GM23248 (cell line): ENCODE measurements around the gene CHMP6. TPM values are rescaled to one million over a fixed set of nuclear protein-coding genes. Genes with fewer than 3 reads are reported as not detected.
A peak's percentile ranks its signal among the peaks of the same experiment; 100 is the strongest.

ENCODE experiments used
- DNase-seq: peaks from one replicate; pipeline ENCODE4 v3.0.0-alpha.2; 2015
- H2AFZ ChIP-seq: fragments of 200-600 bp; sonication (generic); 2 replicates; pipeline ENCODE4 v1.6.1; 2016; ENCODE audit warnings: antibody characterized with exemption
- H3F3A ChIP-seq: fragments of 200-600 bp; sonication (generic); 2 replicates; pipeline ENCODE4 v1.6.1; 2016; ENCODE audit warnings: mild to moderate bottlenecking, antibody characterized with exemption, mixed run types; ENCODE audit not compliant: insufficient read depth
- H3K27ac ChIP-seq: fragments of 200-600 bp; sonication (generic); 2 replicates; pipeline ENCODE4 v1.5.1; 2016; ENCODE audit warnings: mild to moderate bottlenecking
- H3K27me3 ChIP-seq: fragments of 200-600 bp; sonication (generic); replicated peaks from 2 replicates; pipeline ENCODE4 v1.6.1; 2016; ENCODE audit warnings: mild to moderate bottlenecking; ENCODE audit not compliant: insufficient read depth
- H3K36me3 ChIP-seq: fragments of 200-600 bp; sonication (generic); 2 replicates; pipeline ENCODE4 v1.6.1; 2016; ENCODE audit warnings: low read depth, mild to moderate bottlenecking
- H3K4me1 ChIP-seq: fragments of 200-600 bp; sonication (generic); 2 replicates; pipeline ENCODE4 v1.6.1; 2016; ENCODE audit warnings: mild to moderate bottlenecking; ENCODE audit not compliant: insufficient read depth
- H3K4me2 ChIP-seq: fragments of 200-600 bp; sonication (generic); one replicate; pipeline ENCODE4 v1.6.1; 2016; ENCODE audit warnings: mild to moderate bottlenecking; ENCODE audit not compliant: unreplicated experiment
- H3K4me3 ChIP-seq: fragments of 200-600 bp; sonication (generic); 2 replicates; pipeline ENCODE4 v1.5.1; 2016; ENCODE audit warnings: mild to moderate bottlenecking
- H3K79me2 ChIP-seq: fragments of 200-600 bp; sonication (generic); 2 replicates; pipeline ENCODE4 v1.6.1; 2016; ENCODE audit warnings: mild to moderate bottlenecking; ENCODE audit not compliant: insufficient read depth
- H3K9ac ChIP-seq: fragments of 200-600 bp; sonication (generic); 2 replicates; pipeline ENCODE4 v1.6.1; 2016; ENCODE audit warnings: mild to moderate bottlenecking
- H3K9me2 ChIP-seq: fragments of 200-600 bp; sonication (generic); 2 replicates; pipeline ENCODE4 v1.6.1; 2016; ENCODE audit warnings: mixed run types, mild to moderate bottlenecking, moderate library complexity; ENCODE audit not compliant: insufficient read depth
- H3K9me3 ChIP-seq: fragments of 200-600 bp; sonication (generic); one replicate; pipeline ENCODE4 v1.6.1; 2017; ENCODE audit warnings: low read depth
- H4K20me1 ChIP-seq: fragments of 200-600 bp; sonication (generic); 2 replicates; pipeline ENCODE4 v1.6.0; 2016; ENCODE audit not compliant: insufficient read depth
- EZH2 ChIP-seq: fragments of 200-600 bp; sonication (generic); IDR thresholded peaks from 2 replicates; pipeline ENCODE4 v1.6.1; 2018; ENCODE audit warnings: antibody characterized with exemption, mild to moderate bottlenecking; ENCODE audit not compliant: insufficient read depth, poor library complexity, severe bottlenecking
- EZH2phosphoT487 ChIP-seq: fragments of 200-600 bp; sonication (generic); IDR thresholded peaks from 2 replicates; pipeline ENCODE4 v1.6.1; 2018; ENCODE audit warnings: antibody characterized with exemption, moderate library complexity, mild to moderate bottlenecking, low read depth; ENCODE audit not compliant: insufficient read depth
- WGBS, 2 experiments: methylation state at CpG; one replicate each; pipeline ENCODE4 v1.1.6; 2015 to 2017; ENCODE audit warnings: low lambda C conversion rate in 2 of 2, low coverage in 1 of 2; ENCODE audit errors: missing lambda C conversion rate in 2 of 2; 5-methylcytosine and 5-hydroxymethylcytosine counted together
- in situ Hi-C: fragments of 300-500 bp; cut with MboI; formaldehyde crosslinking; loops from 2 replicates; pipeline ENCODE4 v1.15.0; 2020
- polyA plus RNA-seq: library from polyadenylated mRNA; unstranded; fragments of >200 nt; fragmentation: Nextera tagmentation; extraction: Ambion mirVana; gene quantifications from 2 replicates; pipeline ENCODE4 v1.2.1, GENCODE V29; 2016
- total RNA-seq: library from RNA; depleted of rRNA; stranded (reverse); fragments of >200 nt; shearing (Covaris generic); gene quantifications from 2 replicates; pipeline ENCODE4 v1.2.3, GENCODE V29; 2014

The CHMP6 gene
- total and polyA plus RNA-seq, 2 experiments from 2014 or later: 14.1 to 34.0 TPM

DNA sequence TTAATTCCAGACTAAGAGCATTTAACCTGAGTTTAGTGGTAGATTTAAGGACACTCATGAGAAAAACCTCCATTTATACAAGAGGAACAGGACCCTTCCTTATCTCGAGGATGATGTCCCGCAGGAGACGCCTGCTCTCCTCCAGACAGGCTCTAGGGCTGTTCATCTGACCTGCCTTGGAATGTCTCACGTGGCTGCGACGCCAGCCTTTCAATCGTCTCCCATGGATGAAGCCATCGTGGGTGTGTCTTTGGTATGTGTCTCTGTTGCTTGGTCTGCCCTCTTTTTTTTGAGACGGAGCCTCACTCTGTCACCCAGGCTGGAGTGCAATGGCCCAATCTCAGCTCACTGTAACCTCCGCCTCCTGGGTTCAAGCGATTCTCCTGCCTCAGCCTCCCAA is 16.5 kb downstream of the CHMP6 start:
- Histone ChIP-seq H3K4me3 (no peak overlapping the region), H3K27me3 (peaks cover 30% of the 10 kb centered on the region), H3K9ac (no peak overlapping the region), H2AFZ (no peak overlapping the region), H3K9me3 (no peaks in the 10 kb centered on the region), H3K79me2 (no peaks in the 10 kb centered on the region), H3K9me2 (no peaks in the 10 kb centered on the region), H3K27ac (no peak overlapping the region), H3K4me2 (no peak overlapping the region), H4K20me1 (no peaks in the 10 kb centered on the region), H3F3A (peaks cover 8% of the 10 kb centered on the region; the same call in 1 of the 2 replicates), H3K36me3 (no peaks in the 10 kb centered on the region), H3K4me1 (no peaks in the 10 kb centered on the region)
- peak; percentile 27 for DNase-seq
- WGBS, 2 experiments: 40 to 43% methylated on average over 10 to 11 of the region's 11 CpGs
- TF ChIP-seq EZH2 (no peak), EZH2phosphoT487 (no peak)
- in situ Hi-C loops: no loop called here

DNA sequence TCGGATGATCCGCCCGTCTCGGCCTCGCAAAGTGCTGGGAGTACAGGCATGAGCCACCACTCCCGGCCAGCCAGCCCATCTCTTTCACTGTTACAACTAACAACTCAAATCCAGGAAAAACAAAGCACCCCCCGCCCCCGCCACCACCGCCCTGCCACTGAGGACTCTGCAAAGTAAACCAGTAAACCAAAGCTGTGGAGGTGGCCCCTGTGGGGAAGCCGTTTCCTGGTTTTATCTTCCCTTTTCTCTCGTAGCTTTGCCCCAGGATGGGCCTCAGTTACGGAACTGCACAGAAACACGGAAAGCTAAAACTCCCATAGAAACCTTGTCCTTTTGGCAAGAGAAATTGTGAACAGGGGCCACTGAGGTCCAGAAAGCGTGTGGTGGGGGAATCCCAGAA is 17.5 kb downstream of the CHMP6 start:
- Histone ChIP-seq H3K27me3 (peaks cover 23% of the 10 kb centered on the region), H3K9me3 (no peaks in the 10 kb centered on the region), H3K4me2 (no peak overlapping the region), H4K20me1 (no peaks in the 10 kb centered on the region), H3K36me3 (no peaks in the 10 kb centered on the region), H3K79me2 (no peaks in the 10 kb centered on the region), H3K4me1 (no peaks in the 10 kb centered on the region), H2AFZ (no peak overlapping the region), H3K4me3 (no peak overlapping the region), H3K9ac (no peak overlapping the region), H3F3A (peaks cover 8% of the 10 kb centered on the region; the same call in 1 of the 2 replicates), H3K27ac (no peak overlapping the region), H3K9me2 (no peaks in the 10 kb centered on the region)
- DNase-seq: no peak
- WGBS, 2 experiments: 73 to 75% methylated on average over 10 to 14 of the region's 14 CpGs
- in situ Hi-C loops: no loop called here
- TF ChIP-seq EZH2 (no peak), EZH2phosphoT487 (no peak)

DNA sequence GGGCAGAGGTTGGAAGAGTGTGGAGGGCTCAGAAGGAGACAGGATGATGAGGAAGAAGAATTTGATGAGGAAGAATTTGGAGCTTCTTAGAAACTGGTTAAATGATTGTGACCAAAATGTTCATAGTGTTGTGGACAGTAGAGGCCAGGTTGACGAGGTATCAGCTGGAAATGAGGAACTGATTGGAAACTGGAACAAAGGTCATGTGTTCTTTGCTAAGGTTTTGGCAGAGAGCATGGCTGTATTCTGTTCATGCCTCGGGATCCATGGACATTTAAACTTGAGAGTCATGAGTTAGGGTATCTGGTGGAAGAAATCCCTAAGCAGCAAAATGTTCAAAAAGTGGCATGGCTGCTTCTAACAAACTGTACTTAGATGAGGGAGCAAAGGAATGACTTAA is 19.3 kb downstream of the CHMP6 start:
- WGBS, 2 experiments: 56 to 63% methylated on average over 2 of the region's 2 CpGs
- no peak overlapping the region for H3K27ac ChIP-seq
- peaks cover 8% of the 10 kb centered on the region; the same call in 1 of the 2 replicates for H3F3A ChIP-seq
- peaks cover 10% of the 10 kb centered on the region; the same call in 1 of the 2 replicates for H3K27me3 ChIP-seq
- H3K36me3 ChIP-seq: no peaks in the 10 kb centered on the region
- H3K4me1 ChIP-seq: no peaks in the 10 kb centered on the region
- no peaks in the 10 kb centered on the region for H4K20me1 ChIP-seq
- no peaks in the 10 kb centered on the region for H3K79me2 ChIP-seq
- in situ Hi-C loops: no loop called here
- H3K4me3 ChIP-seq: no peak overlapping the region
- DNase-seq: no peak
- TF ChIP-seq EZH2 (no peak), EZH2phosphoT487 (no peak)
- H3K4me2 ChIP-seq: no peak overlapping the region
- H3K9me3 ChIP-seq: no peaks in the 10 kb centered on the region
- no peaks in the 10 kb centered on the region for H3K9me2 ChIP-seq
- no peak overlapping the region for H2AFZ ChIP-seq
- H3K9ac ChIP-seq: no peak overlapping the region

DNA sequence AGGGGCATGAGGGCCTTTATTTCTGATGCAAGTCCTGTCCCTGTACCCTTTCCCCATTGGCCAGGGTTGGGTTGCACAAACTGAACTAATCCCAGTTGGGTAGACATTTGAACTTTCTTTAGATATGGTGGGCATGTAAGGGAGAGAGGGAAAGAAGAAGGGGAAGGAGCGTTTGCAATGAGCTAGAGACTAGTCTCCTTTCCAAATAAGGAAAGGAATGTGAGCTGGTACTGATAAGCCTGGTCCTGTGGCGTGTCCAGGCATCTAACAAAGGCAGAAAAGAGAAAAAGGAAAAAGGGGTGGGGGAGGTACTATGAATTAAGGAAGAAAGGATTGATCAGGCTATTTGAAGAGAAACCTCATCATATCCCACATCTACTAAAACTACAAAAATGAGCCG is 20.3 kb downstream of the CHMP6 start:
- Histone ChIP-seq H3K4me3 (no peak overlapping the region), H3K4me2 (no peak overlapping the region), H3K27ac (no peak overlapping the region), H3K27me3 (peaks cover 7% of the 10 kb centered on the region; the same call in 1 of the 2 replicates), H3F3A (peaks cover 5% of the 10 kb centered on the region; the same call in 1 of the 2 replicates), H2AFZ (no peak overlapping the region), H3K4me1 (no peaks in the 10 kb centered on the region), H3K9me2 (no peaks in the 10 kb centered on the region), H4K20me1 (no peaks in the 10 kb centered on the region), H3K79me2 (no peaks in the 10 kb centered on the region), H3K36me3 (no peaks in the 10 kb centered on the region), H3K9ac (no peak overlapping the region), H3K9me3 (no peaks in the 10 kb centered on the region)
- in situ Hi-C loops: no loop called here
- 61 to 64% methylated on average over 3 of the region's 3 CpGs for WGBS, 2 experiments
- no peak for TF ChIP-seq EZH2phosphoT487
- TF ChIP-seq EZH2: no peak
- DNase-seq: no peak
